NCI-H187 treated with DMSO at 0.1 percent for 48 hours (cell line): ENCODE data around the gene AKR1A1.
"Not testable (repeated sequence)": the region's sequence is repeated elsewhere in the genome, so short reads cannot be mapped to it uniquely, and the experiment has no call there.

ENCODE experiments used
- DNase-seq: peaks from one replicate; lab custom pipeline; 2025; lab: John Stamatoyannopoulos, UW

The AKR1A1 gene

DNA sequence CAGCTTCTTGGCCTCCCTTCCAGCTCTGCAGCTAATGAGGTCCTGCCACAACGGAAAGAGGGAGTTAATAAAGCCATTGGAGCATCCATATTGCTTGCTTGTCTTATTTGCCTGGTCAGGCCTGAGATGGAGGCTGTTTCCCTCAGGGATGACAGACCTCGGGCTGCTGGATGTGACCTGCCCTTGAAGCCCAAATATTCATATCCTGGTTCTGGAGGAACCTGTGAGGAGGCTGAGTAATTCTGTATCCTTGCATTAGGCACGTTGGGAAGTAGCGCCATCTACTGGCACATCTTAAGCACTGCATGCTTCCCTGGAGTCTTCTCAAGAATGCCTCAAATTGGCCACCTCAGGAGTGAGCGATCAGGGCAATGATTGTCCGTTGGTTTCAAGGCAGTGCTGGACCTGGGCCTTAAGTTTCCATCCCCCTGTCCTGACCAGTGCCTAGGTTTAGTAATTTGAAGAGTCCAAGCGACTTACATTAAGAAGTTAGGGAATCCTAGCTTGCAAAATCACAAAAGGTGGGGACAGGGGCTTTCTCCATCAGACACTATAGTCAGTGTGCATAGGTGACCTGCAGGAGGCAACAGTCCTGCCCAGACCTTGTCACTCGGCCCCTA lies 19.4 kb downstream of the AKR1A1 start:
- DNase-seq = peak; percentile 9

GRCh38 chr1:45570631-45571030 lies 20.0 kb downstream of the AKR1A1 start:
- no peak for DNase-seq

DNA sequence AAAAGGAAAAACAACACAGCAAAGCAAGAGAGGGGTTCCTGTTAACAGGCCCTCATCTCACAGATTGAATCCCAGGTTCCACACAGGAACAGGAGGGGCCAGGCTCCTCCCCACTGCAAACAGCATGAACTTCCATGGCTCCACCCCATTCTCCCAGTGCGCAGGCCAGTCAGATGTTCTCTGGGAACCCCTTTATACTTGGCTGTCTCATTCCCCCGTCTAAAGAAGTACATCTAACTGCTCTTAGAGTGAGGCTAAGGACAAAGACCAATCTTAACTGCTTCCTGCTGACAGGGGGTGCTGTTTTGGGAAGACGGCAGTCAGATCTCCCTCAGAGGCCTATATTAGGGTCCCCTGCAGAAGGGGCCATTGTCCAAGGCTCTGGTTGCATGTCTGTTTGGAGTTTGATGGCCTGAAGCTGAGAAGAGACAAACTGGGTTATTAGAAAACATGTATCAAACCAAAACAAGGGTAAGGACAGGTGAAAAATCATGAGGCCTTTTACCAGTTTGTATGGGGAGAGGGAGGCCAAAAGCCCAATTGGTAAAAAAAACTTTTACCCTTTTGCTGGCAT lies 22.7 kb downstream of the AKR1A1 start:
- no peak for DNase-seq

GRCh38 chr1:45574105-45574626 lies 23.5 kb downstream of the AKR1A1 start:
- DNase-seq = no peak

GRCh38 chr1:45583264-45583665 lies 32.6 kb downstream of the AKR1A1 start:
- peak; percentile 78 for DNase-seq

DNA sequence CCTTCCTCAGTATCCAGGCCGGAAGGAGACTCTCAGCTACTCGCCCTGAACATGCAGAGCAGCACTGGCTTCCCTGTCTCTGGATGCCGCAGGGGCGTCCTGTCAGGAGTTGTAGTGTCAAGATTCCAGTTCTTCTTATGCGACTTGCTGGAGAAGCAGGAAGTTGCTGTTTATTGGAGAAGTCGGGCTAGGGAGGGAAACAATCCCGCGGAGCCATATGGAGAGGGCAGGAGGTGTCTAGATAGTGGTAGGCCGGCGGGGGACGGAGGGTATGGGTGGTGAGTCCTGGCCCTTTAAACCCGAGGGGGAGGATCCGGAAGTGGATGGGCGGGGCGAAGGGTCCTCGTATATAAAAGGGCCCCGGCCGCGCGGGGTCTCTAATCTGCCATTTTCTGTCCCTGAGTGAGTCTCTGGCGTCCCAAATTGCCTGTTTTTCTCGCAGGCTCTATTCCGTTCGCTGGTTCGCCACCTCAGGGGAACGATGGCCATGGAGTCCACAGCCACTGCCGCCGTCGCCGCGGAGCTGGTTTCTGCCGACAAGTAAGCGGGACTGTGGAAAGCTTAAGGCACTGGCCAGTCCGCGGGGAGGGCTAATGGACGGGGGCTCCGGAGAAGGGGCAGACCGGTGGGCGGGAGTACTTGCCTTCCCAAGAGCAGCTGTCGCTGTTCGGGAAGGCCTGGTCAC lies 33.2 kb downstream of the AKR1A1 start, which contains the start of gene NASP:
Gene NASP (plus strand): TSS at position 376 of the 685 bp plus-strand sequence. CDS start 106 bp downstream, at position 482.
- peak; percentile 53 for DNase-seq

- DNase-seq = peak; percentile 31
Measured at GRCh38 chr1:45584351-45585109, 33.9 kb downstream of the AKR1A1 start.

DNA sequence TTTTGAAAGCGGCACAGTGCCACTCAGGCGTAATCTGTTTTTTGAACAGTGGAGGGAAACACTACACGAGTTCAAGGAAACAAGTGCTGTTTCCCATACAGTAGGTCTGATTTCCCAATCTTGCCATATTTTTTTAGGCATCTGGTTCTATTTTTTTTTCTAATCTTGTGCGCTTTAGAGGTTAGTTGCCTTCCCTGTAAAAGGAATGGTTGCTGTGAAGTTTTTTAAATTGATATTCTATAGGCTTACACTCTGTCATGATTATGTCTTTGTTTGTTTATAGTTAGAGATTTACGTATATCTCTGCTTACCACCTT lies 34.4 kb downstream of the AKR1A1 start:
- no peak for DNase-seq

- DNase-seq = no peak
Measured at GRCh38 chr1:45585496-45586075, 35.0 kb downstream of the AKR1A1 start.

GRCh38 chr1:45586769-45587168 lies 36.1 kb downstream of the AKR1A1 start:
- no peak for DNase-seq

GRCh38 chr1:45589861-45590260 lies 39.2 kb downstream of the AKR1A1 start:
- no peak for DNase-seq

DNA sequence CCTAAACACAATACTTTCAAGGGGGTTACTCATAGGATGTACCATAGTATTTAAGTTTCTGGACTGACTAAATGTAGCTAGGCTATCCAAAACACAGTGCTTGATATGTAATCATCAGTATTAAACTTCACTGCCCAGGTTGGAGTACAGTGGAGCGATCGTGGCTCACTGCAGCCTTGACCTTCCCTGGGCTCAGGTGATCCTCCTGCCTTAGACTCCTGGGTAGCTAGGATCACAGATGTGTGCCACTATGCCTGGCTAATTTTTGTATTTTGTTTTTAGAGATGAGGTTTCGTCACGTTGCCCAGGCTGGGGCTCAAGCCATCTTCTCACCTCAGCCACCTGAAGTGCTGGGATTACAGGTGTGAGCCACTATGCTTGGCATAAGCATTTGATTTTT lies 43.8 kb downstream of the AKR1A1 start:
- DNase-seq = no peak

GRCh38 chr1:45596765-45597164 lies 46.1 kb downstream of the AKR1A1 start:
- not testable (repeated sequence) for DNase-seq

GRCh38 chr1:45604239-45604638 lies 53.6 kb downstream of the AKR1A1 start:
- no peak for DNase-seq

DNA sequence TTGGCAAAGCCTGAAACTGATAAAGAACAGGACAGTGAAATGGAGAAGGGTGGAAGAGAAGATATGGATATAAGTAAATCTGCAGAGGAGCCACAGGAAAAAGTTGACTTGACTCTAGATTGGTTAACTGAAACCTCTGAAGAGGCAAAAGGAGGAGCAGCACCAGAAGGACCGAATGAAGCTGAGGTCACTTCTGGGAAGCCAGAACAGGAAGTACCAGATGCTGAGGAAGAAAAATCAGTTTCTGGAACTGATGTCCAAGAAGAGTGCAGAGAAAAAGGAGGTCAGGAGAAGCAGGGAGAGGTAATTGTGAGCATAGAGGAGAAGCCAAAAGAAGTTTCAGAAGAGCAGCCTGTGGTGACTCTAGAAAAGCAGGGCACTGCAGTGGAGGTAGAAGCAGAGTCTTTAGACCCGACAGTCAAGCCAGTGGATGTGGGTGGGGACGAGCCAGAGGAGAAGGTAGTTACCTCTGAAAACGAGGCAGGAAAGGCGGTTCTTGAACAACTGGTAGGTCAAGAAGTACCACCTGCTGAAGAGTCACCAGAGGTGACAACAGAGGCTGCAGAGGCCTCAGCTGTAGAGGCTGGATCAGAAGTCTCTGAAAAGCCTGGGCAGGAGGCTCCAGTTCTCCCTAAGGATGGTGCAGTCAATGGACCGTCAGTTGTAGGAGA lies 56.9 kb downstream of the AKR1A1 start:
- no peak for DNase-seq

- DNase-seq = no peak
Measured at GRCh38 chr1:45608175-45609156, 57.8 kb downstream of the AKR1A1 start.

- no peak for DNase-seq
Measured at GRCh38 chr1:45610589-45611226, 60.1 kb downstream of the AKR1A1 start.

- no peak for DNase-seq
Measured at GRCh38 chr1:45612941-45613579, 62.4 kb downstream of the AKR1A1 start.

DNA sequence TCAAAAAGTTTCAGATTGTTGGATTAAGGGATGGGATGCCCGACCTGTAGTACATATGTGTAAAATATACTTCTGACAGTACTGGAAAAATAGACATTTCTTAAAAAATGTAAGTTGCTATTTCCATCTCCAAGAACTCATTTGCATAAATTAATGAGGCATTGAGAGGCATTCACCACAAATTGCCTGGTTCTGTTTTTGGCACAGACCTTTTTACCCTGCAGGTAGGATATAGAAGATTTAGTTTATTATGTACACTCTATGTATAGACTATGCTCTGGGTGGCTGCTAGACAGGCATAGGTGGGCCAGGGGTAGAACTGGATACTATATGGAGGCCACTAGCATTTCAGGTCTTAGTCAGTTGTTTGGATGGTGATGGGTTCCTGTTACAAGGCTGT lies 65.3 kb downstream of the AKR1A1 start:
- no peak for DNase-seq
